GM18907 (cell line): ENCODE measurements around the gene GSDME.

Experiments
- ATAC-seq: cut with Tn5 transposase; IDR thresholded peaks from one replicate; pipeline ENCODE4 v1.9.1; 2021; ENCODE audit warnings: mild to moderate bottlenecking, moderate library complexity; ENCODE audit not compliant: unreplicated experiment

Gene GSDME

GRCh38 chr7:24706211-24707170 is 50.8 kb downstream of the GSDME start:
- ATAC-seq = no peak

- ATAC-seq = no peak
Observed at GRCh38 chr7:24705461-24705954, 51.8 kb downstream of the GSDME start.

- ATAC-seq = no peak
Observed at GRCh38 chr7:24704311-24704710, 53.0 kb downstream of the GSDME start.

- no peak for ATAC-seq
Observed at GRCh38 chr7:24703296-24703695, 54.0 kb downstream of the GSDME start.

- no peak for ATAC-seq
Observed at GRCh38 chr7:24702755-24703154, 54.5 kb downstream of the GSDME start.

- ATAC-seq = no peak
Observed at GRCh38 chr7:24701261-24702235, 55.7 kb downstream of the GSDME start.

- no peak for ATAC-seq
Observed at GRCh38 chr7:24700521-24701260, 56.6 kb downstream of the GSDME start.

GRCh38 chr7:24698531-24699266 is 58.6 kb downstream of the GSDME start:
- no peak for ATAC-seq

GRCh38 chr7:24697416-24697815 is 59.8 kb downstream of the GSDME start:
- no peak for ATAC-seq

- ATAC-seq = no peak
Observed at GRCh38 chr7:24692592-24692991, 64.7 kb downstream of the GSDME start.

- no peak for ATAC-seq
Observed at GRCh38 chr7:24690251-24690650, 67.0 kb downstream of the GSDME start.

- ATAC-seq = no peak
Observed at GRCh38 chr7:24685708-24686107, 71.6 kb downstream of the GSDME start.

GRCh38 chr7:24670782-24671181 is 86.5 kb downstream of the GSDME start:
- ATAC-seq = no peak

- ATAC-seq = no peak
Observed at GRCh38 chr7:24669971-24670591, 87.2 kb downstream of the GSDME start.

GRCh38 chr7:24668927-24669635 is 88.2 kb downstream of the GSDME start:
- no peak for ATAC-seq

GRCh38 chr7:24665564-24666294 is 91.5 kb downstream of the GSDME start:
- no peak for ATAC-seq

- ATAC-seq = no peak
Observed at GRCh38 chr7:24660546-24660945, 96.7 kb downstream of the GSDME start.

- ATAC-seq = peak; percentile 79
Observed at GRCh38 chr7:24659505-24659904, 97.8 kb downstream of the GSDME start.
